ELF-1 (cell line): ENCODE data around the gene ATRN.
"Not testable (repeated sequence)": the region's sequence is repeated elsewhere in the genome, so short reads cannot be mapped to it uniquely, and the experiment has no call there.

Experiments used
- DNase-seq: peaks from one replicate; pipeline ENCODE4 v3.0.0-alpha.2; 2016; ENCODE audit warnings: low read depth, low spot score

The ATRN gene

DNA sequence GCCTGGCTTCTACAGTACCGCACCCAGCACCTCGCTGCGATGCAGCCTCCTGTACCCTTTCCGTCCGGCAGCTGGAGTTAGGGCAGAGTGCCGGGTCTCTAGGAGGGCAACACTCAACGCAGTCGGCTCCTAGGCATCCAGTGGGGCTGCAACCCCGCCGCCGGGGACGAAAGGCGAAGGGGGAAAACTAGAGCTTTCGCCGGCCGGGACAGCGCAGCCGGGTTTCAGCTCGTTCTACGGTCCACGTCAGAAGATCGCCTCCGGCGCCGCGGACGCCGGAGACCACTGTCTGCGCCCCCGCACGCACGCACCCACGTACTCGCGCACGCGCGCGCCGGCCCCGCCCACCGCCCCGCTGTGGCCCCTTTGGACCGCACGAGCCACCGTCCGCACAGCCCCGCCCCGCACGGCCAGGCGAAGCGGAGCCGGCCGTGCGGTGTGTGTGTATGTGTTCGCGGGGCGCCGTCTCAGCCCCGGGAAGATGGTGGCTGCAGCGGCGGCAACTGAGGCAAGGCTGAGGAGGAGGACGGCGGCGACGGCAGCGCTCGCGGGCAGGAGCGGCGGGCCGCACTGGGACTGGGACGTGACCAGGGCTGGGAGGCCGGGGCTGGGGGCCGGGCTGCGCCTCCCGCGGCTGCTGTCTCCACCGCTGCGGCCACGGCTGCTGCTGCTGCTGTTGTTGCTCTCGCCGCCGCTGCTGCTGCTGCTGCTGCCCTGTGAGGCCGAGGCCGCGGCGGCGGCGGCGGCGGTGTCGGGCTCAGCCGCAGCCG is at the start of gene ATRN:
TSS of gene ATRN (plus strand) at position 392 of the 770 bp plus-strand sequence. CDS start at position 482, 90 bp downstream.
- DNase-seq, result peak; percentile 85

DNA sequence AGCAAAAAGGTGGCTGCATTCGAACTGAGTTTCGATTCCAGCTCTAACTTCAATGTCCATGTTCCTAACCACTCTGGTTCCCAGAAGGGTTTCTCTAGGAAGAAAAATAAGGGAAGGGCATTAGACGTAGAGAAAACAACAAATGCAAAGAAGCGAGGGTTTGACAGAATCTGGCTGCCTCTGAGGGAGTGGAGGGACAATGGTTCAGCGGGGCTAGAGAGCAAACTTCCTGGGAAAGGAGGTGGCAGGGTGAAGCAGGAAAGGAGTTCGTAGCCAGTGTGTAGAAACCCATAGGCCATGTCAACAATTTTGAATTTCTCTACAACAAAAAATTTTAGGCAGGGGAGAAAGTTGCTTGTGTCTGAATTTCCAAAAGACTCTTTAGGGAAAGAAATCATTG is 48.8 kb upstream of the ATRN start:
- DNase-seq, result no peak

DNA sequence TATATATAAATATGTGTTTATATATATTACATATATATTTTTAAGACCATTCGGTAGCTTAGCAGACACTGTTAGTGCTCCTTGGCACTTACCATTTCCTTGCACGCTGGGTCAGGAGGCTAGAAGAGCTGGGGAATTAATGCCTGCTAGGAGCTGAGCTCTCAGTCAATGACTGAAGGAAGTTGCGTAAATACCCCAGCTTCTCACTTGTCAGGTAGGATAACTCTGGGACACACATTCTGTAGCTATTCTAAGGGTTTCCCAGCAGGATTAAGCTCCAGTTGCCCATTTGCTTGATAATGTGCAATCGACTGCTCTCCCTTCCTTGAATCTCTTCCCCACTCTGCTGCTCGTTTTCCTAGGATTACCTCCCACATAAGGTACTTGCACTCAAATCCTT is 47.7 kb upstream of the ATRN start:
- no peak for DNase-seq

DNA sequence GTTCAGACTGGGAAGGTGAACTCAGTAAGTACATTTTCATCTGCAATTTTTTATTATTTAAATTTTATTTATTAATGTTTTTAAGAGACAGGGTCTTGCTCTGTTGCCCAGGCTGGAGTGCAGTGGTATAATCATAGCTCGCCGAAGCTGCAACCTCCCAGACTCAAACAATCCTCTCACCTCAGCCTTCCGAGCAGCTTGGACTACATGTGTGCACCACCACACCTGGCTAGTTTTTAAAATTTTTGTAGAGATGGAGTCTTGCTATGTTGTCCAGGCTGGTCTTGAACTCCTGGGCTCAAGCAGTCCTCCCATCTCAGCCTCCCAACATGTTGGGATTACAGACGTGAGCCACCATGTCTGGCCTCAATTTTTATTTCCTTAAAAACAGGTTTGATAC is 44.1 kb upstream of the ATRN start:
- DNase-seq, result not testable (repeated sequence)

DNA sequence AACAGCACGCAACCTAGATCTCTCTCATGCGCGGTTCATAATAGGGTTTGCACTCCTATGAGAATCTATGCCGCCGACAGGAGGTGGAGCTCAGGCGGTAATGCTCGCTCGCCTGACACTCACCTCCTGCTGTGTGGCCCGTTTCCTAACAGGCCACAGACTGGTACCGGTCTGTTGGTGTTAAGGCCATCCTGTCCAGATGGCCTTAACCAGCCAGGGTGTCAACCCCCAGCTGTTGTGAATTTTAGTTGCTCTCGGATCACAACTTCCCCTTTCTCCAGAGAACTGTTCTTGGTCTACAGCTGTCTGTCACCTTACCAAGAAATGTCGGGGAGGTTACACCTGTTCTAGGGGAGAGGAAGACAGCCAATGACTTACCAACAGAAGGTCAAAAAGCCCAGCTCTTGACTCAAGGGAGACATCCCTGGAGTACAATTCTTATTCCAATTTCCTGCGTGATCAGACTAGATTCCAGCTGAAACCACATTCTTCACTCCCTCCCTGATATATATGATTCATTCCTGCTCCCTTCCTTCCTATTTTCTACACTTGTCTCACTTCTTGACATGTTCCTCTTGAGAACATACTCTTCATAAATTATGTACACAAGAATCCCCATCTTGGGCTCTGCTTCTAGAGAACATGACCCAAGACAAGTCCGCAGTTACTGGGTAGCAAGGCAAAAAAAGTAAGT is 40.3 kb upstream of the ATRN start:
- no peak for DNase-seq

DNA sequence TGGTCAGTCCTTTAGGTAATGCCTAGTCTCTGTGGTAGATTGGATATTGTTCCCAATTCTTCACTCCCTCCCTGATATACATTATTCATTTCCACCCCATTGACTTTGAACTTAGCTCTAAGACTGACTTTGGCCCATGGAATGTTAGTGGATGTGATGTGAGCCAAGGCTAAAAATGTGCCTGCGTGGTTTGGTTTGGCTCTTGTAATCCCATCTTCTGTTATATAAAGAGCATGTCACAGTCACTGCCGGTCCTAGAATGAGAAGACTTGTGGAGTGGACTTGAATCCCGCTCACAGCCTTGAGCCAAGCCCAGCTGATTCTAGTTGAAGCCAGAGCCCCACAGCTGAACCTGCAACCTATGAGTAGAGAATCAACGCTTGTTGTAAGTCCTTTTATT is 39.7 kb upstream of the ATRN start:
- no peak for DNase-seq

DNA sequence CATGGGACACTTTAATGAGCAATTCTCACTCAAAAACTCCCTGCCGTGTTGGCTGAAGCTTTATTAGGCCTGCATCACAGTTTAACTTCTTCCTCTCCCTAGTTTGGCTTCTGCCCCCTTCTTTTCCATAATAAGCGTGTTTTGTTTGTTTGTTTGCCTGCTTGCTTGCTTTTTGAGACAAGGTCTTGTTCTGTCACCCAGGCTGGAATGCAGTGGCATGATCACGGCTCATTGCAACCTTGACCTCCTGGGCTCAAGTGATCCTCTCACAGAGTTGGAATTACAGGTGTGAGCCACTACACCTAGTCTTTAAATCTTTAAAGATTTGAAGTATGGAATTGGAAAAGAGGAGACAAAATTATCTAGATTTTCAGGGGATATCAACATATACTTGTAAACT is 38.0 kb upstream of the ATRN start:
- no peak for DNase-seq

DNA sequence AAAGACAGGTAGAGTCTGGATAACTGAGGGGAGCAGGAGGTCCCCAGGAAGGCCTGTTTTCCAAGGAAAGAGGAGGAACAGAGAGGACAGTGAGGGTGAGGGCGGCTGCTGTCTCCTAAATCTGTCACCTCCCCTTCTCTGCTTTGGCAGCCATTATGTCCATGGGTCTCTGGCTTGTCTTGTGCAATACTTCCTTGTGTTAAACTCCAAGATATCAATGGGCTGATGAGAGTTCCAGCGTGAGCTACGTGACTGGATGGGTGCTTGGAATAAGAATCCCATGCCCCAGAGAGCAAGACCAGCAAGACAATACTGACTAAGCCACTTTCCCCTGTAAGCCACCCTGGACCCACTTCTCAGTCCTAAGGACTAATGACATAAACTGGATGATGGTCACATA is 37.1 kb upstream of the ATRN start:
- no peak for DNase-seq

DNA sequence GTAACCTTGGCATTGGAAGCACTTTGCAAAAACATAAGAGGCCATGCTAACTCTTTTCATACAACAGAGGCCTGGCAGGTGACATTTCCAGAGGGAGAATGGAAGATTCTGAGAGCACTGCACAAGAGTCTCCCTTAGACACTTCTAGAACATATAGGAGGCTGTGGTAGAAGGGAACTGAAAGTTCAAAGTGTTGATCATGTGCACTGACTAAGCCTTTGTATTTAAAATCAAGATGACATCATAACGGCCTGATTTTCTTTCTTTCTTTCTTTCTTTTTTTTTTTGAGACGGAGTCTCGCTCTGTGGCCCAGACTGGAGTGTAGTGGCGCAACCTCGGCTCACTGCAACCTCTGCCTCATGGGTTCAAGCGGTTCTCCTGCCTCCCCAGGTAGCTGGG is 36.6 kb upstream of the ATRN start:
- no peak for DNase-seq

DNA sequence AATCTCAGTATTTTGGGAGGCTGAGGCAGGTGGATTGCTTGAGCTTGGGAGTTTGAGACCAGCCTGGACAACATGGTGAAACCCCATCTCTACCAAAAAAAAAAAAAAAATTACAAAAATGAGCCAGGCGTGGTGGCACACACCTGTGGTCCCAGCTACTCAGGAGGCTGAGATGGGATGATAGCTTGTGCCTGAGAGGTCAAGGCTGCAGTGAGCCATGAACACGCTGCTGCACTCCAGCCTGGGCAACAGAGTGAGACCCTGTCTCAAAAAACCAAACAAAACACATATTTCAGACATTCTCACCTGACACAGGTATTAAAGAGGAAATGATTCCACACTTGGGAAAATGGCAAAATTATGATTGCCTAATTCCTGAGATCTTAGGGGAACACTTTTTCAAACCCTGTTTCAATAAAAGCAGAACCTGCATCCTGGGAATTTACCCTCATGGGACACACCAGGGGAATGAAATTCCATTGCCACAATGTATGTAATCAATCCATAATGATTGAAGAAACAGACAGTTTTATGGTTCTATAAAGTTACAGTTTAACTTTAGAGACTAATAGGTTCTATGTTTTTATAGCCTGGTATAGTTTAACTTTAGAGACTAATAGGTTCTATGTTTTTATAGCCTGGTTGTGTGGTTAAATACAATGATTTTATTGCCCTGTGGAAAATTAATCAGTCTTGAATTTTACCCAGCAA is 33.8 kb upstream of the ATRN start:
- no peak for DNase-seq

DNA sequence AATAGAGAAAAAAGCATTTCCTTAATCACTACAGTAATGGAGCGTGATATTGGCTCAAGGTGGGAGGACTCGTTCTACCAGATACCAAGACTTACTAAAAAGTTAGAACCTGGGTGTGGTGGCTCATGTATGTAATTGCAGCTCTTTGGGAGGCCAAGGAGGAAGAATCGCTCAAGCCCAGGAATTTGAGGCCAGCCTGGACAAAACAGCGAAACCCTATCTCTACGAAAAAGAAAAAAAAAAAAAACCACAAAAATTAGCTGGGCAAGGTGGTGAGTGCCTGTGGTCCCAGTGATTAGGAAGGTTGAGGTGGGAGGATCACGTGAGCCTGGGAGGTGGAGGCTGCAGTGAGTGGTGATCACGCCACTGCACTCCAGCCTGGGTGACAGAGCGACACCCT is 24.0 kb upstream of the ATRN start:
- no peak for DNase-seq

DNA sequence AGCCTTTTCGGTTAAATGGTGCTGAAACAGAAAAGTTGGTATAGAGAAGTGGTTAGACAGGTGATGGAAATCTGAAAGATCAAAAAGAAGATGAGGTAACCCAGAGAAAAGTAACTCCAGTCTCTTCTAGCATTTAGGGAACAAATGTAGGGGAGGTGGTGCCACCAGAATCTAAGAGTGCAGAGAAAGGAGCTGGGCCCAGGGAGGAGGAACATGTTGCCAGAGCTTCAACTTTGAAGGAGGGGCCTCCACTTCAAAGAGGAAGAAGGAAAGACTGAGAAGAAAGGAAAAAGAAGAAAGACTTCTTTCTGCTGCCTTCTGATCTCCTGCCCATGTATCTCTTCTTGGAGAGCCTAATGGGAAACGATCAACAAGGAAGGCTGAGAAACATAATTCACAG is 23.5 kb upstream of the ATRN start:
- no peak for DNase-seq

DNA sequence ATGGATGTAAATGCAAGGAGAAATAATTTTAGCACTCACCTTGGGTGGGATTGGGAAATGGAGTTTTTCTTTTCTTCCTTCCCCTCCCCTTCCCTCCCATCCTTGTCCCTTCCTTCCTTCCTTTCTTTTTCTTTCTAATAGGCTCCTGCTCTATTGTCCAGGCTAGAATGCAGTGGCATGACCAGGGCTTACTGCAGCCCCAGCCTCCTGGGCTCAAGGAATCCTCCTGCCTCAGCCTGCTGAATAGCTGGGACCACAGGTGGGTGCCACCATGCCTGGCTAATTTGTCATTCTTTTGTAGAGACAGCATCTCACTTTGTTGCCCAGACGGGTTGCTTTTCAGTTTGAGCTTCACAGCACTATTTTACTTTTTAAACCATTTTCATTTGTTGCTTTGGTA is 21.5 kb upstream of the ATRN start:
- DNase-seq, result no peak

DNA sequence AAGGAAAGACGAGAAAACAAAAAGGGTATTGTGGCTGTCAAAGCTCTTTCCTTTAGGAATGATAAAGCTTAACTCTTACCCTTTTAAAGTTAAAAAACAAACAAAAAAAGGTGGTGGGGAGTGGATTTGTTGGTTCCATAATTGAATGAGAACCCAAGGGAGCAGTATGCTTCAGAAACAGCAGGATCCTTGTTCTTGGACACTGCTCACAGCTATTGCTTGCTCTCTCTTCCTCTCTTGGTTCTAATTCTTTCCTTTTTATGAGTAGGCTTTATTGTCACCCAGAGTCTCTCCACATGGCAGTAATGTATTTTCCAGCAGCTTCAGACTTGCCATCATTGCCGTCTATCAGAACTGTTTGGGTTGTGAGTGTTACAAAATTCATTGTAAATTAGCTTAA is 18.7 kb upstream of the ATRN start:
- DNase-seq, result no peak

DNA sequence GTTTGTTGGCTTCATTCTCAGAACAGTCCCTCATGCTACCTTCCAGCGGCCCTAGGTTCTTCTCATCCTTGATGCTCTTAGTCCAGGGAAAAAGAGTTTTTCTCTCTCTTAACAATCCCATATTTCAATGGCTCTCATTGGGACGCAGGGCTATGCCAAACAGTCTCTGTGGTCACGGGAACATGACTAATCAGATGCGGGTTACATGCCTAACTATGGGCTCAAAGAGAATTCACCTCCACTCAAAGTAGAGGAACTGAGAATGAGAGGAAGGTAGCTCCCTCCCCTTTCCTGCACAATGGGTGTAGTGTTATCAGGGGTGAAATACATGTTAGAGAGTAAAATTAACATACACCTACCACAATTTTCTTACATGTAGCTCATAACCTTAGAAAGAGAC is 18.1 kb upstream of the ATRN start:
- DNase-seq, result no peak

DNA sequence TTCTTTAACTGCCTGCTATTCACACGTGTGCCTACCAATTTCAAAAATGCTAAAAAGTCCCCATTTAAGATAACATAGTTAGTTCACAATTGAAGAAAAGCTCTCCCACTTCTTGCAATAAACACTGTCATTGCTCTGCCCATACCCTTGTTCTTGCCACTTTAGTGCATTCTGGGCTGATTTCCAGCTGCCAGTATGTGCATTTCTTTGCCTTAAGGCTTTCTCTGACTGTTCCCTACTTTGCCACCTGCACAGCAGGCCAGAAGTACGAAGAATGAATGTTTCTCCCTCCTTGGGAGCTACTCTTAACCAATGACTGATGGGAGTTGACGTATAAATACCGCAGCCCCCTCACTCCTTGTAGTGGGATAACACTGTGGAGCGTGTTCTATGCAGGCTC is 16.0 kb upstream of the ATRN start:
- no peak for DNase-seq

DNA sequence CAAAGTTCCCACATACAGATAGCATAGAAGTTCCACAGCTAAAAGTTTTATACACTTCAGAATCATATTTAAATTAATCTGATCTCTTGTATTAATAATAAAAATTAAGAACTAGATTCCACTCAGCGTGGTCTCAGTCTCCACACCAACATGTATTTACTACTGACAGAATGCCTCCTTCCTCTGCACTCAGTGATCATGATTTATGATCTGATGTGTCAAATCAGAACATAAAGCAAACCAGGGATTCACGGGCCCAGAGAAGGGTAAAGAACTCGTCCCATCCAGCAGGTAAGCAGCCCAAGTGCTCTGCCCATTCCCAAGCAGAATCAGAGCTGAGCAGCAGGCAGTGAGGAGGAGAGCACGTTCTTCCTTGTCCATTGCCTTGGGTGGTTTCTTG is 14.2 kb upstream of the ATRN start:
- no peak for DNase-seq

DNA sequence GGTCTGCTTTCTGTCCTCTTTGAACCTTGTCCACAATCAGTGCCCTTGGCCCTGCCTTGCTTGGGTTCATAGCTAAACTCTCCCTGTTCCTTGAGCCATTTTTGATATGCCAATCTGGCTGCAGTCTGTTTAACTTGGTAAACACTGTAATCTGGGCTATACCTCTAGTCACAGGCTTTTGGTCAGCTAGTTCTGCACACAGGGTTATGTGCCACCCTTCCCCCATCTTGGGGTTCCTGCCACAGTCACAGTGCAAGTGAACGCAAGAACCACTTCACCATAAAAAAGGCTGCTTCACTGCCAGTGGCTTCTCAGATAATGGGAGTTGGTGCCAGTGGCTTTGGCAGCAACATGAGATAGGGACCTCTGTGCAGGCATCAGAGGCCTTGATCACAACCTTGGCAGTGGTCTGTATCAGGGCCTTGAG is 10.9 kb upstream of the ATRN start:
- DNase-seq, result no peak

DNA sequence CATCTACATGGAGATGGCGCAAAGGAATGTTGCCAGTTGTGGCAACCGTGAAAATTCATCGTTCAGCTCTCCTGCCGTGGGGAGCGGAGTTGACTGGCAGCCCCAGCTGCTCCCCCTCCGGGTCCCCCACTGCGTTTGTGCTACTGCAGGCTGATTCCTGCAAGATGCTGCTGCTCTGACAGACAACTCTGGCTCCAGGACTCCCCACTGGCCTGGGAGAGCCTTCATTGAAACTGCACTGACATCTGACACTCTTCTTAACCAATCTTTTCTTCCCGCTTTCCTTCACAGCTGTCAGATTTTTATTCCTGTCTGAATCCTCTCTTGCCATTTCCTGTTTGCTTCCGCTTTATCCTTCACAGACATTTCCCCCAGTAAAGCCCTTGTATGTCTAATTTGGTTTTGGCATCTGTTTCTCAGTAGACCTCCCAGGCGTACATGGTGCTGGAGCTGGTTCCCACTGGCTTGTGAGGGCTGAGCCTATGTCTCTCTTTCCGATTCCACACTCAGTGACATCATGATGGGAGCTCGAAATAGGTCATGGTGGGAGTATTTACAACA is 9.5 kb upstream of the ATRN start:
- peak; percentile 22 for DNase-seq

DNA sequence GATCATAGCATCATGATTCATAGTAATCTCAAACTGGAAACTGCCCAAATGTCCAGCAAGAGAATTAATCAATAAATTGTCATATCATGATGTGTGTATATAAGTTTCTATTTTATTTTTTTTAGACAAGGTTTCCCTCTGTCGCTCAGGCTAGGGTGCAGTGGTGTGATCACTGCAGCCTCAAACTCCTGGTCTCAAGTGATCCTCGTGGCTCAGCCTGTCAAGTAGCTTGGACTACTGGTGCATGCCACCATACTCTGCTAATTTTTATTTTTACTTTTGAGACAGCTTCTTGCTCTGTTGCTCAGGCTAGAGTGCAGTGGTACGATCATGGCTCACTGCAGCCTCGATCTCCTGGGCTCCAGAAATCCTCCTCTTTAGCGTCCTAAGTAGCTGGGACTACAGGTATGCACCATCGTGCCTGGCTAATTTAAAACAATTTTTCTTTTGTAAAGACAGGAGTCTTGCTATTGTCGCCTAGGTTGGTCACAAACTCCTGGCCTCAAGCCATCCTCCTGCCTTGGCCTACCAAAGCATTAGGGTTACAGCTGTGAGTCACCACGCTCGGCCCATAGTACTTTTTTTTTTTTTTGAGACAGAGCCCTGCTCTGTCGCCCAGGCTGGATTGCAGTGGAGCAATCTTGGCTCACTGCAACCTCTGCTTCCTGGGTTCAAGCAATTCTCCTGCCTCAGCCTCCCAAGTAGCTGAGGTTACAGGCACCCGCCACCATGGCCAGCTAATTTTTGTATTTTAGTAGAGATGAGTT is 8.7 kb upstream of the ATRN start:
- no peak for DNase-seq

DNA sequence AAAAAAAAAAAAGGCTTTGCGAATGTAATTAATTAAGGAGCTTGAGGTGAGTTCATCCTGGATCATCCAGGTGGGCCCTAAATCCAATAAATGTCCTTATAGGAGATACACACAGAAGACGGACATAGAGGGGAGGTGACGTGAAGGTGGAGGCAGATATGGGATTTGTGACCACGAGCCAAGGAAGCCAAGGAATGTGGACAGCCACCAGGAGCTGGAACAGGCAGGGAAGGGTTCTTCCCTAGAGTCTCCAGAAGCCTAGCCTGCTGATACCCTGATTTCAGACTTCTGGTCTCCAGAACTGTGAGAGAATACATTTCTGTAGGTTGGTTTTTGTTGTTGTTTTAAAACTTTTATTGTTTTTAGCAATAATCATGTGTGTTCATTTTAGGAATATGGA is 6.7 kb upstream of the ATRN start:
- DNase-seq, result no peak

DNA sequence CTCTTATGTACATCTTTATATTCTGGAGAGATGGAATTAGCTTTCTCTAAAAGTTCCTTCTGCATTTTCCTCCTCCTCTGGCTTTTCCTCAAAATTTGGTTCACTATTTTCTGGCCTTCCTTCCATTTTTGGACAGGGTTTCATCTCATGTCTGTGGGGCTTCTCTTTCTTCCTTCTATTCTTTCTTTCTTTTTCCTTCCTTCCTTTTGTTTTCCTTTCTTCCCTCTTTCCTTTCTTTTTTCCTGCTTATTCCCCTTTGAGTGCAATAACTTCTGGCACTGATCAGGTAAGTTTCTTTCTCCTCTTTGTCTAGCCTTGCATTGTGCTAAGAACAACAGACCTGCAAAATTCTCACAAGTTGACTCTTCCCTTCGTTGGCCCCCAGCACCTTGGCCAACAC is 5.5 kb upstream of the ATRN start:
- DNase-seq, result no peak
